Ishikawa (cell line): Measurements from ENCODE around the gene MYO5C.

ENCODE experiments used
- CEBPB ChIP-seq: IDR thresholded peaks from 2 replicates; pipeline ENCODE4 v1.6.1; 2012
- CREB1 ChIP-seq: IDR thresholded peaks from 2 replicates; pipeline ENCODE4 v1.6.1; 2012; ENCODE audit warnings: low read depth
- EGR1 ChIP-seq: IDR thresholded peaks from 2 replicates; pipeline ENCODE4 v1.6.1; 2012
- EP300 ChIP-seq: IDR thresholded peaks from 2 replicates; pipeline ENCODE4 v1.6.1; 2012; ENCODE audit warnings: borderline replicate concordance
- FOXM1 ChIP-seq: IDR thresholded peaks from 2 replicates; pipeline ENCODE4 v1.6.1; 2012; ENCODE audit warnings: low read depth, borderline replicate concordance
- MAX ChIP-seq: IDR thresholded peaks from 2 replicates; pipeline ENCODE4 v1.6.1; 2012
- RAD21 ChIP-seq: IDR thresholded peaks from 2 replicates; pipeline ENCODE4 v1.6.1; 2012; ENCODE audit warnings: low read depth
- REST ChIP-seq: IDR thresholded peaks from 2 replicates; pipeline ENCODE4 v1.6.1; 2012; ENCODE audit warnings: low read depth, mild to moderate bottlenecking
- TAF1 ChIP-seq: IDR thresholded peaks from 2 replicates; pipeline ENCODE4 v1.6.1; 2012; ENCODE audit warnings: low read depth, mild to moderate bottlenecking
- TCF12 ChIP-seq: IDR thresholded peaks from 2 replicates; pipeline ENCODE4 v1.6.1; 2012; ENCODE audit warnings: low read depth
- TEAD4 ChIP-seq: IDR thresholded peaks from 2 replicates; pipeline ENCODE4 v1.6.1; 2012
- USF1 ChIP-seq: IDR thresholded peaks from 2 replicates; pipeline ENCODE4 v1.6.1; 2012
- YY1 ChIP-seq: IDR thresholded peaks from 2 replicates; pipeline ENCODE4 v1.6.1; 2012; ENCODE audit warnings: low read depth
- ZBTB7A ChIP-seq: IDR thresholded peaks from 2 replicates; pipeline ENCODE4 v1.6.1; 2012; ENCODE audit warnings: low read depth

GRCh38 chr15:52232327-52232726 lies 63.3 kb downstream of the MYO5C start:
- TF ChIP-seq FOXM1: no peak
- TF ChIP-seq TAF1: no peak
- TF ChIP-seq RAD21: no peak
- no peak for TF ChIP-seq USF1
- no peak for TF ChIP-seq REST
- TF ChIP-seq EGR1: no peak
- TF ChIP-seq TCF12: no peak
- no peak for TF ChIP-seq EP300
- no peak for TF ChIP-seq CEBPB
- no peak for TF ChIP-seq CREB1
- no peak for TF ChIP-seq MAX
- TF ChIP-seq YY1: no peak
- no peak for TF ChIP-seq TEAD4
- TF ChIP-seq ZBTB7A: no peak
